Measurements from ENCODE around the gene PXMP2.
"Not testable (repeated sequence)": the region's sequence is repeated elsewhere in the genome, so short reads cannot be mapped to it uniquely, and the experiment has no call there.

Gene PXMP2

GRCh38 chr12:132660052-132660451 is 27.3 kb upstream of the PXMP2 start:
- DNase-seq (ENCODE audit: low read depth in 2 of 2), result no peak

DNA sequence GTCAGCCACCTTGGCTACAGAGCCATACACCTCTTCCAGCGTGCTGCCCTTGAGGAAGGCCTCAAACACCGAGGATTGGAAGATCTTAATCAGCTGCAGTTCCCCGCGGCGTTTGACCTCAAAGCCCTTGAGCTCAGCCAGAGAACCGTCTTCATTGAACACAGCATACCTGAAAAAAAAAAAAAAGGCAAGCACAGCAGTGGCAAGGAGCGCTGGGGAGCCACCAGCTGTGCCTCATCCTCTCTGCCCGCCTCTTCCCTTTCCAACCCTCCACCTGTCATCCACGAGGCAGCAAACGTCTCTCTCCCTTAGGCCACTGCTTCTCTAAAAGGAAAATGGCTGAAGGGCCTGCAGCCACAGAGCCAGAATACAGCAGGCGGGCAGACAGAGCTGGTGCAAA is 26.4 kb upstream of the PXMP2 start:
- no peak for DNase-seq (ENCODE audit: low read depth in 2 of 2)

GRCh38 chr12:132661972-132662371 is 25.4 kb upstream of the PXMP2 start:
- no peak for DNase-seq (ENCODE audit: low read depth in 2 of 2)

DNA sequence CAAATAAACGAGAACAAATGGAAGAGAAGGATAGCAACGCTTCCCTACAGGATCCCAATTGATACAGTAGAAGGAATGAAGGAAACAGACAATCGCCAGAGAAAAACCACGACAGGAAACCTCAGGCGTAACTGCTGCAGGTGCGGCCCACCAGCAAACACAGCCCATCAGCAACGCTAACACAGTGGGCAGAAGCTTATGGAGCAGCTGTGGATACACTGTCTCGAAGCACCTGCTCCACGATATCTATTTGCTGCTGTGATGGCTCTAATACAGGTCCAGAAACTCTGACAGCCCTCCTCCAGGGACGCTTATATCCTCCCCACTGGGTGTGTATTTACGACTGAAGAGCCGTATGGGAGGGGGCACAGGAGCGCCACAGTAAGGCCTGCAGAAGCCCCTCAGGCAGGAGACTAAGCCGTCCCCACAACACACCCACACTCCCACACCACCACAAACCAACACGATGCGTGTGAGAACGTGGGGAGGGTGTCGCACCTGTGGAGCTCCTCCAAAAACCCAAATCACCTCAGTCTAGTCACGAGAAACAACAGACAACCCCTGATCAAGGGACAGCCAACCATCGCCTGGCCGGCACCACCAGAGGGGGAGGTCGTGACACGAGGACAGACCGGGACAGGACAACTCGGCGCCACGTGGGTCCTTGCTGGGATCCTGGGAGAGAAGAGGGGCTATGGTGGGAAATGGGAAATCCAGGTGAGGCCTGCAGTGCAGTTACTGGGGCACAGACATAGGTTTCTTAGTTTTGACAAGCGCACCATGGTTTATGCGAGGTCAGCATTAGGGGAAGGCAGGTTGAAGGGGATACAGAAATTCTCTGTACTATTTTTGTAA is 24.3 kb upstream of the PXMP2 start:
- no peak for DNase-seq (ENCODE audit: low read depth in 2 of 2)

DNA sequence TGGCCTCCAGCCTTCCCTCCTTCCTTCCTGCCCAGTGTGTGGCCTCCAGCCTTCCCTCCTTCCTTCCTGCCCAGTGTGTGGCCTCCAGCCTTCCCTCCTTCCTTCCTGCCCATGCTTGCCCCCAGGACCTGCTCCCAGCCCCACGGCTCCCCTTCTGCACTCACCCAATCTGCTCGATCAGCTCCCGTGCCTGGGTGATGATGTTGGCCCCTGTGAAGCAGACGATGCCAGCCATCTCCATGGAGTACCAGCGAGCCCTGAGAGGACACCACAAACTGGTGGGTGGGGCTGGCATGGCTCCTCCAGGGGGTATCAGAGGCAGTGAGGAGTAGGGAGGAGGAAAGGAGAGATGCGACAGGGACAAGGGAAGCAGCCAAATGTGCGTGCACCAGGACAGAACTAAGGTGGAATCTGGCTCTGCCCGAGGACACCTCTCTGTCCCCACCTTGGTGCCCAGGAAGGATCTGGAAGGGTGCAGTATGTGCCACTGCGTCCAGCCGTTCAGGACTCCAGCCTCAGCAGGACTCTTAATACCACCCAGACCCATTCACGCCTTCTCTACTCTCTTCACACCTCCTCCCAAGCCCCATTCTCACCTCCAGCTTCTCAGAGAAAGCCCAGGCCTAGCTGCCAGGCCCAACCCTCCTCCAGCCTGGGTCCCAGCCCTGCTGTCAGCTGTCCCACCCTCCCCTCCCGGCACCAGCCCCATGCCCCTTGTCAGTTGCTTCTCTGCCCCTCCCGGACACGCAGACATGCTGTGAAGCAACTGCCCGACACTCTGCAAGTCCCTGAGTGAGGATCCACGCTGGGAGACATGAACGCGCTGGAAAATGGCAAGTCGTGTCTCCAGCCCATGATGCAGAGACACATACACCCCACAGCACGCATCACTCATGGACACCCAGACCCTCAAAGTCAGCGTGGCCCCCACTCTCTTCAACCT is 22.9 kb upstream of the PXMP2 start:
- no peak for DNase-seq (ENCODE audit: low read depth in 2 of 2)

GRCh38 chr12:132665149-132665491 is 22.3 kb upstream of the PXMP2 start:
- DNase-seq (ENCODE audit: low read depth in 2 of 2), result no peak

- no peak for DNase-seq (ENCODE audit: low read depth in 2 of 2)
Measured at GRCh38 chr12:132665794-132666193, 21.6 kb upstream of the PXMP2 start.

GRCh38 chr12:132668191-132669088 is 18.9 kb upstream of the PXMP2 start:
- DNase-seq (ENCODE audit: low read depth in 2 of 2), result no peak

DNA sequence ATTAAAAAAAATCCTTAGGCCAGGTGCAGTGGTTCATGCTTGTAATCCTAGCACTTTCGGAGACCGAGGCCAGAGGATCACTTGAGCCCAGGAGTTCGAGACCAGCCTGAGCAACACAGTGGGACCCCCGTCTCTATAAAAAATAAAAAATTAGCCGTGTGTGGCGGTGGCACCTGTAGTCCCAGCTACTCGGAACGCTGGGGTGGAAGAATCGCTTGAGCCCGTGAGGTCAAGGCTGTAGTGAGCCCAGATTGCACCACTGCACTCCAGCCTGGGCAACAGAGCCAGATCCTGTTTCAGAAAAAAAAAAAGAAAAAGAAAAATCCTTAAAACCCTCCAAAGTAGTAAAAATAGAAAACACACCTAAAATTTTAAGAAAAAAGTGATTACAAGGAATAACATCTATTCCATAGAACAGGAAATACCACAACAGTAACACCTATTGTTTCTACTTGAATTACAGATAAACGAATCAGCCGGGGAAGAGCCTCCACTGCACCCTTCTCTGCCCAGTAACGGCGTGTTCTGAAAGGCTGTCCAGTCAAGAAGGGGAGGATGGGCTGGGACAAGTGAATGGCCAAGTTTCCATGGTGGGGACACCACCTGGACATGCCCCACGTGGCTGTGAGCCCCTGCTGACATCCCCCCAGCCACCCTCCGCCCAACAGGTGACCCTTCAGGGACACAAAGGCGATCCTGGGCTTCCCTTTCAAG is 18.1 kb upstream of the PXMP2 start:
- no peak for DNase-seq (ENCODE audit: low read depth in 2 of 2)

DNA sequence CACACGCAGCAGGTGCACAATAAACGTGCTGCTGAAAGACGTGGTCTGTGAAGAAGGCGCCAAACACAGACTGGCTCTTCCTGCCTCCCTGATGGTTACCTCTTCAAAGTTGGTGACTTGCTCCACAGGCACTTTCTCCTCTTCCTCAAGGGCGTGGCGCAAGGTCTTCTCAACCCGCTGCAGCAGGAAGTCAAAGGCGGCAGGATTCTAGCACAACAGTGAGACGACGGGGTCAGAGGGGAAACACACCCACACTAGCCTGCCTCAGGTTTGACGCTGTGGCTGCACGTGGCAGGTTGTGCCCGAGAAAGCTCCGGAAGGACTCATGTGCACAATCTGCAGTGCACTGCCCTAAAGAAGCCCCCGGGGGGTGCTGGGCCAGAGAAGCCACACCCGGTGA is 15.3 kb upstream of the PXMP2 start:
- DNase-seq (ENCODE audit: low read depth in 2 of 2), result no peak

DNA sequence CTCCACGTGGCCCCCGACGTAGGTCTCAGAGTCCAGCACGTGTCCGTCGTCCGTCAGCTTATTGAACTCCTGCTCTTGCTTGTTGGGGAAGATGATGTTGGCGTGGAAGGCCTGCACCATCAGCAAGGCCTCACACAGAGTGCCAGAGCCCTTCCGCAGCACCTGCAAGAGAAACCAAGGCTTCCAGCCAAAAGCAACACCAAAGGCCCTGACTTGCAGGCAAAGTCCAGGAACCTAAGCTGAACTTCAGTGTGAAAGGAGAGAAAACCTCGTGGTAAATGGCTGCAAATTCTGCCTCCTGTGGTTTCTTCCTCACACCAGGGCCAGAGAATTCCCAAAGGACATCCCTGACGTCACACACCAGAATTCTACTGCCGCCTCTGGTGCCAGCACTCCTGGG is 14.7 kb upstream of the PXMP2 start:
- DNase-seq (ENCODE audit: low read depth in 2 of 2), result no peak

DNA sequence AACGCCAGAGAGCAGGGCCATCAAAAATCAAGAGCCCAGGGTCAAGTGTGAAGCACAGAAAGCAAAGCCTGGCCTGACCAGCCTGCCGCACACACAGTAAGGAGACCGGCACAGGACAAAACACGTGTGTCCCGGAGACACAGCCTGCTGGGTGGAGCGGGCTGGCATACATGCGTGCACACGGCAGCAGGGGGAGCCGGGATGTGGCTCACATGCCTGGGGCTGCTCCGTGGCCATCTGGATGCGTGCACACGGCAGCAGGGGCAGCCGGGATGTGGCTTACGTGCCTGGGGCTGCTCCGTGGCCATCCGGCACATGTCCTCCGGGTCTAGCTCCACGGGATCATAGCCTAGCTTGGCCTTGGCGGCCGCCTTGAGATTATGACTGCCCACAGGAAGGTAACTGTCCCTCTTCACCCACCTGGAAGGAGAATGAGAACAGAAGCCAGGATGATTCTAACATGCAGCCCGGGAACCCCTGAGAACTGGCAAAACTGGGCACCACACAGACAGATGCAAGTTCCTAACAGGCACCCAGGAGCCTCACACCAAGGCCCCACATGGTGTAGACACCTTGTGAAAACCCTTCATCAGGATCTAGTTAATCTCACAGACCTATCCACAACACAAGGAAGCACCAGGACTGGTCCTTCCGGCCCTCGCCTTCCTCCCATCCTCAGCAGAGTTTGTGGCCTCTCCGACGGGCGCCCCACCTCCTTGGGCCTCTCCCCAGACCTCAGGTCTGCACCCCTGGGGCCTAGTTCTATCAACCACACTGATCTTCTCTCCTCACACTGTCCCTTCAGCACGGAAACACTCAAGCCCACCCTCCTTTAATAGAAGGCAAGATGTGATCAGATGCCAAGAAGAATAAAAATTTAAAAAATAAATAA is 13.9 kb upstream of the PXMP2 start:
- DNase-seq (ENCODE audit: low read depth in 2 of 2), result no peak

GRCh38 chr12:132674561-132674960 is 12.8 kb upstream of the PXMP2 start:
- no peak for DNase-seq (ENCODE audit: low read depth in 2 of 2)

- no peak for DNase-seq (ENCODE audit: low read depth in 2 of 2)
Measured at GRCh38 chr12:132675757-132676432, 11.5 kb upstream of the PXMP2 start.

DNA sequence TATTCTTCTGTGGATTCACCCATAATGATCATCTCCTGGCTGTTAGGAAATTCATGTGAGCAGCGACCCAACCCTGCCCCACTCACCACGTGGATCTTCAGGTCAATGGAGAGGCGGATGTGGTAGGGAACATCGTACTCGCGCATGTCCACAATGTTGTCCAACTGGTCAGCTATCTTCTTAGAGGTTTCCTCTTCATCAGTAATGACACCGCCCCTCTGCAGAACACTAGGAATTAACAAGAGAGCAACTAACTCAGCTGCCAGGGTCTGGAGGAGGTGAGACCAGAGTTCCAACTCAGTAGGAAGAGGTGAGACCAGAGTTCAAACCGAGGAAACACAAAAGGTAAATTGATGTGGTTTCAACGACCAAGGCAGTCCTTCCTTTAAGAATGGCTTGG is 9.9 kb upstream of the PXMP2 start:
- DNase-seq (ENCODE audit: low read depth in 2 of 2), result no peak

- no peak for DNase-seq (ENCODE audit: low read depth in 2 of 2)
Measured at GRCh38 chr12:132685400-132685799, 2.0 kb upstream of the PXMP2 start.

DNA sequence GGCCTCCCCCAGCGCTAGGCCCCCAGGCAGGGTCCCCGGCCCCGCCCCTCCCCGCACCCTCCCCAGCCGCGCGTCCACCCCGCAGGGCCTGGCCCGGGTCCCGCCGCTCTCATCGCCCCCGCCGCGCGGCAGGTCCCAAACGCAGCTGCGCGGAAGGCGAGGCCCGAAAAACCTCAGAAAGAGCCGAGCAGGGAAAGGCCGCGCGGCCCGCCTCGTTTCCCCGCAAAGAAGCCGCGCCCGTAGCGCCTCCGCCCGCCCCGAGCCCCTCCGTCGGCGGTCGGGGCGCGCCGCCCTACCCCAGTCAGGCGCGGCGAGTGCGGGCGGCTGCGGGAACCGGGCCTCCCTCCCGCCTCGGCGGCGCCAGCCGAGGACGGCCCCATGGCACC is 569 bp upstream of the PXMP2 start:
- no peak for DNase-seq (ENCODE audit: low read depth in 2 of 2)

DNA sequence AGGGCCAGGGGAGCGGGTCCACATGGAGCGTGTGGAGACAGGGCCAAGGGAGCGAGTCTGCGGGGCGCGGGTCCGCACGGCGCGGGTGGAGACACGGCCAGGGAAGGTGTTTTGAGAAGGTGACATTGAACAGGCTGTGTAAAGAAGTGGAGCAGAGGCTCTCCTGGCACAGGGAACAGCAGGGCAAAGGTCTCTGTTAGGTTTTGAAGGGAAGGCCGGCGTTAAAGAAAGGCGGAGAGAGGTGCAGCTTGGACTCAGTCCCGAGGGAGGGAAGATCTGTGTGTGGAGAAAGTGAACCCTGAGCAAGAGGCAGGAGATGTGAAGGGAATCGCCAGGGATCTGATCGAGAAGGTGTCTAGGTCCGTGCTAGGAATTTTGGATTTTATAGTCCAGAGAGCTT is 1.8 kb downstream of the PXMP2 start:
- DNase-seq (ENCODE audit: low read depth in 2 of 2), result no peak

DNA sequence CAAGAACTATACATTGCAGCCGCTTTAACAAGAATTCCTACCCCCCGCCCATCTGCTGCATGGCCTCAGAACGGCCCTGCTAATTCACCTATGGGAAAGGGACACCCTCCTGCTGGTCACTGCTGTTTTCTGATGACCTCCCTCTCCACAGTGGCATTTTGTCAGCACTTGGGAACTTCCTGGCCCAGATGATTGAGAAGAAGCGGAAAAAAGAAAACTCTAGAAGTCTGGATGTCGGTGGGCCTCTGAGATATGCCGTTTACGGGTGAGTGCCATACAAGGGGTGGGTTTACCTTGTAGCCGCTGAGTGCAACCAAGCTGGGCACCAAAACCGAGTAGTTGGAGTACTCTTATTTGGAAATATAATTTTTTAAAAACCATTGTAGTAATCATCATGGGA is 2.7 kb downstream of the PXMP2 start:
- DNase-seq (ENCODE audit: low read depth in 2 of 2), result no peak

DNA sequence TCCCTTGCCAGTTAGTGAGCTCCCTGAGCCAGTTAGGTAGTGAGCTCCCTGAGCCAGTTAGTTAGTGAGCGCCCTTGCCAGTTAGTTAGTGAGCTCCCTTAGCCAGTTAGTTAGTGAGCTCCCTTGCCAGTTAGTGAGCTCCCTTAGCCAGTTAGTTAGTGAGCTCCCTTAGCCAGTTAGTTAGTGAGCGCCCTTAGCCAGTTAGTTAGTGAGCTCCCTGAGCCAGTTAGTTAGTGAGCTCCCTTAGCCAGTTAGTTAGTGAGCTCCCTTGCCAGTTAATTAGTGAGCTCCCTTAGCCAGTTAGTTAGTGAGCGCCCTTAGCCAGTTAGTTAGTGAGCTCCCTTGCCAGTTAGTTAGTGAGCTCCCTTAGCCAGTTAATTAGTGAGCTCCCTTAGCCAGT is 4.6 kb downstream of the PXMP2 start:
- DNase-seq (ENCODE audit: low read depth in 2 of 2), result not testable (repeated sequence)

Measured in fibroblast of skin of left quadriceps (primary cell).